BJ (cell line): ENCODE results near the gene MTNR1B. TPM values are rescaled to one million over a fixed set of nuclear protein-coding genes. Genes with fewer than 3 reads are reported as not detected.

ENCODE experiments used
- CTCF ChIA-PET: fragments of 350-600 bp; formaldehyde crosslinking; extraction: SDS; loops from one replicate; lab custom pipeline; 2021; ENCODE audit warnings: antibody characterized with exemption, inconsistent platforms; lab: Yijun Ruan, JAX
- POLR2A ChIA-PET: fragments of 300-600 bp; sonication (Branson Sonifier 250); formaldehyde crosslinking; extraction: SDS; loops from one replicate; lab custom pipeline; 2021; ENCODE audit warnings: antibody characterized with exemption; lab: Charles Lee
- DNase-seq: peaks from one replicate; pipeline ENCODE4 v3.0.0-alpha.2; 2011; ENCODE audit warnings: low read depth
- H3K27me3 ChIP-seq: 2 replicates; pipeline ENCODE4 v1.6.0; 2011; ENCODE audit warnings: low read length; ENCODE audit not compliant: control insufficient read depth, insufficient read depth
- H3K36me3 ChIP-seq: 2 replicates; pipeline ENCODE4 v1.5.1; 2011; ENCODE audit warnings: low read length; ENCODE audit not compliant: control insufficient read depth, insufficient read depth
- H3K4me3 ChIP-seq: 2 replicates; pipeline ENCODE4 v1.5.1; 2011; ENCODE audit warnings: low read depth, mild to moderate bottlenecking, control low read depth, low read length
- polyA plus RNA-seq: library from polyadenylated mRNA; depleted of rRNA; stranded (reverse); fragments of >200 nt; gene quantifications from 2 replicates; pipeline ENCODE4 v1.2.3, GENCODE V29; 2011
- TF ChIP-seq, protein P1 (sequence below): IDR thresholded peaks from 2 replicates; pipeline ENCODE4 v1.5.1; 2011; ENCODE audit warnings: low read depth, mild to moderate bottlenecking, control low read depth, inconsistent platforms, low read length, moderate library complexity; ENCODE audit not compliant: insufficient read depth

MTNR1B gene
- polyA plus RNA-seq, 1 experiment, result not detected

DNA sequence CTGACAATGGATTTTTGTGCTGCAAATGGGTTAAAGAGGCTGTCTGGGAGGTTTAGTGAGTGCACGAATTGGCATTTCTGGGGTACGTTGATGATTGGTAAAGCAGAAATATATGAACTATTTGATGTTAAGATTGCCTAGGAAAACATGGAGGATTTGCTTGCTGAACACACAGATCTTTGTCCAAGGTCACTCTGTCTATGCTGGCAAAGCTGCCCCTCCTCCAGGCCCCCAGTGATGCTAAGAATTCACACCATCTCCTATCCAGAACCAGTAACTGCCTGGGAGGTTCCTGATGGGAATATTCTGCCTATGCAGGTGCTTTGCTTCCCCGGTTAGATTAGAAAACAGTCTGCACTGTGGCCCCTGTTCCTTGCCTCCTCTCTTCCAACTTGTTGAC lies 5.8 kb downstream of the MTNR1B start:
- no peak for DNase-seq
- H3K27me3 ChIP-seq, result no peaks in the 10 kb centered on the region; the same call in 1 of the 2 replicates
- TF ChIP-seq, protein P1, sequence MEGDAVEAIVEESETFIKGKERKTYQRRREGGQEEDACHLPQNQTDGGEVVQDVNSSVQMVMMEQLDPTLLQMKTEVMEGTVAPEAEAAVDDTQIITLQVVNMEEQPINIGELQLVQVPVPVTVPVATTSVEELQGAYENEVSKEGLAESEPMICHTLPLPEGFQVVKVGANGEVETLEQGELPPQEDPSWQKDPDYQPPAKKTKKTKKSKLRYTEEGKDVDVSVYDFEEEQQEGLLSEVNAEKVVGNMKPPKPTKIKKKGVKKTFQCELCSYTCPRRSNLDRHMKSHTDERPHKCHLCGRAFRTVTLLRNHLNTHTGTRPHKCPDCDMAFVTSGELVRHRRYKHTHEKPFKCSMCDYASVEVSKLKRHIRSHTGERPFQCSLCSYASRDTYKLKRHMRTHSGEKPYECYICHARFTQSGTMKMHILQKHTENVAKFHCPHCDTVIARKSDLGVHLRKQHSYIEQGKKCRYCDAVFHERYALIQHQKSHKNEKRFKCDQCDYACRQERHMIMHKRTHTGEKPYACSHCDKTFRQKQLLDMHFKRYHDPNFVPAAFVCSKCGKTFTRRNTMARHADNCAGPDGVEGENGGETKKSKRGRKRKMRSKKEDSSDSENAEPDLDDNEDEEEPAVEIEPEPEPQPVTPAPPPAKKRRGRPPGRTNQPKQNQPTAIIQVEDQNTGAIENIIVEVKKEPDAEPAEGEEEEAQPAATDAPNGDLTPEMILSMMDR, result no peak
- H3K4me3 ChIP-seq, result no peak overlapping the region
- ChIA-PET CTCF (no interaction called here), POLR2A (no interaction called here)
- H3K36me3 ChIP-seq, result no peaks in the 10 kb centered on the region

DNA sequence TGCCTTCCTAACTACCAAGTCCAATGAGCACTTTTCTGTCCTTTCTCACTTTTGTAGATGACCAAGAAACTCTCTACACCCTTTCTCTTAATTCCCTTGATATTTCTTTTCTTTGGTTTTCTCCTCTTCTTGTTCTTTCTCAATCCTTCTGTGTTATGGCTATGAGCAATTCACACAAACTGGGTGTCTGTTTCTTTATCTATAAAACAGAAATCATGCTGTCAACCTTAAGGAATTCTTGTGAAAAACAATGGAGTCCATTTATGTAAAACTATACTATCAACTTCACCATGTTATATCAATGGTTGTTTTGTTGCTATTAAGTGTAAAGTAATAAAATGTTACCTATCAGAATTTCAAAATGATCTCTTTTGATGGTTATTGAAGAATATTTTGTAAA lies 7.2 kb downstream of the MTNR1B start:
- CTCF ChIA-PET, result interaction anchor here (0.6 kb wide), 1 partner anchor 113 kb away, joined by 3 read pairs; no protein-coding TSS in a partner anchor
- Histone ChIP-seq H3K36me3 (no peaks in the 10 kb centered on the region), H3K27me3 (no peaks in the 10 kb centered on the region; the same call in 1 of the 2 replicates), H3K4me3 (no peak overlapping the region)
- DNase-seq, result no peak
- POLR2A ChIA-PET, result no interaction called here
- TF ChIP-seq, protein P1, result no peak

- Histone ChIP-seq H3K27me3 (no peaks in the 10 kb centered on the region; the same call in 1 of the 2 replicates), H3K36me3 (no peaks in the 10 kb centered on the region), H3K4me3 (no peak overlapping the region)
- ChIA-PET POLR2A (no interaction called here), CTCF (no interaction called here)
- no peak for DNase-seq
- TF ChIP-seq, protein P1, result no peak
Observed at GRCh38 chr11:92977401-92977800, 8.0 kb downstream of the MTNR1B start.

GRCh38 chr11:92978271-92979111 lies 9.0 kb downstream of the MTNR1B start:
- TF ChIP-seq, protein P1, result no peak
- Histone ChIP-seq H3K27me3 (no peaks in the 10 kb centered on the region; the same call in 1 of the 2 replicates), H3K4me3 (no peak overlapping the region), H3K36me3 (no peaks in the 10 kb centered on the region)
- CTCF ChIA-PET, result interaction anchor here (0.6 kb wide), 1 partner anchor 132 kb away, joined by 3 read pairs; no protein-coding TSS in a partner anchor
- no peak for DNase-seq
- POLR2A ChIA-PET, result no interaction called here

GRCh38 chr11:92979176-92979575 lies 9.7 kb downstream of the MTNR1B start:
- TF ChIP-seq, protein P1, result no peak
- no peaks in the 10 kb centered on the region; the same call in 1 of the 2 replicates for H3K27me3 ChIP-seq
- no peak overlapping the region for H3K4me3 ChIP-seq
- no peaks in the 10 kb centered on the region for H3K36me3 ChIP-seq
- DNase-seq, result no peak
- CTCF ChIA-PET, result interaction anchor here (0.6 kb wide), 1 partner anchor 131 kb away, joined by 3 read pairs; no protein-coding TSS in a partner anchor
- POLR2A ChIA-PET, result no interaction called here
